H4 (cell line): ENCODE results near the gene EVA1A. TPM values are rescaled to one million over a fixed set of nuclear protein-coding genes. Genes with fewer than 3 reads are reported as not detected.

Source experiments
- DNase-seq: peaks from one replicate; pipeline ENCODE4 v3.0.0-alpha.2; 2015; ENCODE audit warnings: low spot score
- total RNA-seq: library from RNA; depleted of rRNA; stranded (reverse); fragments of >200 nt; shearing (Covaris generic); gene quantifications from 2 replicates; pipeline ENCODE4 v1.2.3, GENCODE V29; 2014; rRNA removed

Gene EVA1A
- total RNA-seq, 1 experiment from 2014 or later: 13.8 TPM

- no peak for DNase-seq
Measured at GRCh38 chr2:75450068-75450467, 110.7 kb downstream of the EVA1A start.

- DNase-seq: no peak
Measured at GRCh38 chr2:75447176-75447575, 113.6 kb downstream of the EVA1A start.

Other genes with a start within 250 kb of the EVA1A start
- gene MRPL19, start 85.8 kb upstream of the EVA1A start, total RNA-seq: 67.9 and 70.2 TPM in 2 replicates
- 3.4 and 7.9 TPM in 2 replicates for gene GCFC2, start 150.0 kb upstream of the EVA1A start, total RNA-seq